ENCODE results near the gene PKIB. TPM values are rescaled to one million over a fixed set of nuclear protein-coding genes. Genes with fewer than 3 reads are reported as not detected.

PKIB gene
- total and polyA plus RNA-seq, 10 of the 15 experiments (the other 5 are each of a cell fraction or from before 2014, with no cell fraction given): 0.20 to 1.8 (median 0.87) TPM

GRCh38 chr6:122753688-122754056 is 143.5 kb downstream of the PKIB start (continued):
- TF ChIP-seq SUPT20H (IDR thresholded peaks at IDR 0.05; ENCODE audit: borderline replicate concordance, control insufficient read depth, low read depth, low read length): no peak

GRCh38 chr6:122754191-122754731 is 144.1 kb downstream of the PKIB start:
- Histone ChIP-seq H3K36me3 (ENCODE audit: control insufficient read depth in 2 of 2, insufficient read depth in 2 of 2, low read length in 1 of 2) (no peaks in the 10 kb centered on the region), H2AFZ (ENCODE audit: control insufficient read depth, low read depth, low read length) (no peak overlapping the region), H3K4me1 (ENCODE audit: control insufficient read depth, insufficient read depth, low read length) (0 out of 2 replicates have a peak, but pooled peaks cover 3% of the 10 kb centered on the region), H3K4me2 (ENCODE audit: control insufficient read depth, insufficient read depth) (no peak overlapping the region), H3K27me3 (replicated peaks in 1 of 2; ENCODE audit: control insufficient read depth in 2 of 2, insufficient read depth in 2 of 2, low read length in 1 of 2) (no peaks in the 10 kb centered on the region), H3K9me3 (replicated peaks; ENCODE audit: control insufficient read depth, insufficient read depth, low read length) (no peaks in the 10 kb centered on the region), H4K20me1 (ENCODE audit: control insufficient read depth, insufficient read depth) (no peaks in the 10 kb centered on the region), H3K79me2 (ENCODE audit: control insufficient read depth, insufficient read depth, low read length) (no peaks in the 10 kb centered on the region), H3K9ac (ENCODE audit: control insufficient read depth, insufficient read depth, low read length) (no peak overlapping the region), H3K4me3 (no peak overlapping the region), H3K27ac (ENCODE audit: control insufficient read depth, insufficient read depth) (no peak overlapping the region)
- FAIRE-seq (no peak), DNase-seq (ENCODE audit: low read depth, low spot score) (no peak), ATAC-seq (no peak)
- RAD21 ChIA-PET (ENCODE audit: unreplicated experiment): interaction anchor here (1.1 to 6.3 kb wide), 5 partner anchors 21 to 85 kb away, joined by 4 to 57 read pairs (median 5); partner anchors contain the start of gene SMPDL3A
- in situ Hi-C loops (cut with MboI): no loop called here
- POLR2A ChIA-PET: interaction anchor here (2.4 kb wide), 1 partner anchor 36 kb away, joined by 14 read pairs; the partner anchor contains the start of gene SMPDL3A
- SMC1A ChIA-PET (ENCODE audit: uncharacterized antibody, unreplicated experiment): interaction anchor here (0.8 to 6.0 kb wide), 13 partner anchors 10 to 85 kb away, joined by 3 to 98 read pairs (median 5); partner anchors contain the start of gene SMPDL3A
- BruUV-seq (replicated peaks): no TSS peak
- CTCF ChIA-PET: interaction anchor here (0.6 to 6.6 kb wide), 10 partner anchors 10 to 115 kb away, joined by 3 to 67 read pairs (median 4); partner anchors contain the start of gene SMPDL3A
- 71% methylated on average over 5 of the region's 5 CpGs for WGBS (ENCODE audit: insufficient coverage, insufficient replicate concordance, low lambda C conversion rate, missing lambda C conversion rate)
- intact Hi-C loops (cut with micrococcal nuclease; ENCODE audit: unreplicated experiment): no loop called here
- TF ChIP-seq HDGF (IDR thresholded peaks at IDR 0.05) (no peak), HDAC6 (IDR thresholded peaks at IDR 0.05; ENCODE audit: unreplicated experiment) (no peak), ELK1 (IDR thresholded peaks at IDR 0.05; ENCODE audit: low read depth, low read length) (no peak), SRF (IDR thresholded peaks at IDR 0.05; ENCODE audit: low read depth in 2 of 2, low read length in 2 of 2) (no peak), ZNF384 (IDR thresholded peaks at IDR 0.05; ENCODE audit: borderline replicate concordance, low read depth, low read length) (no peak), SMAD5 (IDR thresholded peaks at IDR 0.05; ENCODE audit: low read depth) (no peak), ATF3 (IDR thresholded peaks at IDR 0.05; ENCODE audit: borderline replicate concordance, extremely low read depth, low read depth, low read length) (no peak), NFXL1 (IDR thresholded peaks at IDR 0.05; ENCODE audit: borderline replicate concordance) (no peak), BCL11A (IDR thresholded peaks at IDR 0.05; ENCODE audit: low read depth, low read length) (no peak), CHD1 (IDR thresholded peaks at IDR 0.05; ENCODE audit: low read depth, low read length) (no peak), HDAC2 (IDR thresholded peaks at IDR 0.05) (no peak), HCFC1 (IDR thresholded peaks at IDR 0.05; ENCODE audit: low read length) (no peak), JUND (IDR thresholded peaks at IDR 0.05; ENCODE audit: low read depth, low read length) (no peak), NR2F1 (conservative IDR thresholded peaks at IDR 0.05) (no peak), ZNF592 (IDR thresholded peaks at IDR 0.05) (no peak), TCF12 (IDR thresholded peaks at IDR 0.05; ENCODE audit: low read depth, low read length) (no peak), SUPT20H (IDR thresholded peaks at IDR 0.05; ENCODE audit: borderline replicate concordance, control insufficient read depth, low read depth, low read length) (no peak), EZH2 (IDR thresholded peaks at IDR 0.05; ENCODE audit: borderline replicate concordance, control insufficient read depth, low read depth, low read length) (no peak)

Measured in GM12878 (cell line).